Esophagus squamous epithelium (tissue), 4 donors: Measurements from ENCODE around the gene RPL12.

ENCODE experiments used
- CTCF ChIP-seq, 6 experiments: fragments of 450-650 bp in 4 of 6; fragments of 200-600 bp in 2 of 6; sonication (generic) in 2 of 6; IDR thresholded peaks; one replicate each; pipeline ENCODE4 v1.5.1; 2016 to 2019; ENCODE audit warnings: antibody characterized with exemption in 6 of 6, mild to moderate bottlenecking in 4 of 6, moderate library complexity in 4 of 6
- POLR2A ChIP-seq, 4 donors: fragments of 450-650 bp; IDR thresholded peaks; one replicate each; pipeline ENCODE4 v1.6.1; 2017; ENCODE audit warnings: antibody characterized with exemption in 4 of 4, mild to moderate bottlenecking in 4 of 4, moderate library complexity in 3 of 4

- TF ChIP-seq CTCF (IDR thresholded peaks at IDR 0.05) (no peak), POLR2A (IDR thresholded peaks at IDR 0.05) (no peak)
These were observed 33.8 kb downstream of the RPL12 start for GRCh38 chr9:127417131-127418036.
